ENCODE results near the gene WNK3.
"Not testable (repeated sequence)": the region's sequence is repeated elsewhere in the genome, so short reads cannot be mapped to it uniquely, and the experiment has no call there.

Gene WNK3

DNA sequence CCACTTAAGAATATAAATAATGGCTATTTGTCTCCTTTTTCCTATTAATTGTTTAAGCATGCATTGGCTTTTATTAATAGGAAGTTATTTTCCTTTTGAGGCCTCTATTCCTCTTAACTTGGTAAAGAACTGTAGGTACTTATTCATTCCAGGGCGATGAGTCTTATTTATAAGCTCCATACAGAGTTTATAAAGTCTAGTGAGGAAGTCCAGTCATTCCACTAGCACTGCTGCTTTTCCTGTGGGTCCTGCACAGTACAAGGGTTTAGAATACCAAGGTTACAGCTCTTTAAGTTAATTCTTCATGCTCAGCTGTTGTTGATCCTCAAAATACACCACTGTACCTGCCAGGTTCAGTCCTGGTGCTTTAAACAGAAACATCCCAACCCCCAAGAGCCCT lies 28.5 kb upstream of the WNK3 start:
- no peaks in the 10 kb centered on the region for H4K20me1 ChIP-seq (ENCODE audit: insufficient read depth, low read length)

DNA sequence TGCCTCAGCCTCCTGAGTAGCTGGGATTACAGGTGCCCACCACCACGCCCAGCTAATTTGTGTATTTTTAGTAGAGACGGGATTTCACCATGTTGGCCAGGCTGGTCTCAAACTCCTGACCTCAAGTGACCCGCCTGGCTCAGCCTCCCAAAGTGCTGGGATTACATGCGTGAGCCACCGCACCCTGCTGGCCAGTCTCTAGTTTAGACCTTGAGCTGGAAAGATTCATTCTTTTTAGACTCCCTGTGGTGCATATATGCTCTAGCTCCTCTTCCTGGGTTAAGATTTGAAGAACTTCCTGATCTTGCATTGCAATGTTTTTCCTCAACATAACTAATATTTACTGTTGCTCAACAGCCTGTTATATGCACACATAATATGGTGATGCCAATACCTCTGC lies 26.8 kb upstream of the WNK3 start:
- not testable (repeated sequence) for H3K9me2 ChIP-seq (replicated peaks; ENCODE audit: insufficient read depth, low read length); H3K27me3 ChIP-seq (replicated peaks; ENCODE audit: insufficient read depth, low read length); H2AFZ ChIP-seq (ENCODE audit: low read length); H3K27ac ChIP-seq (ENCODE audit: low read length); H3K79me2 ChIP-seq (ENCODE audit: low read length); H3F3A ChIP-seq (ENCODE audit: insufficient read depth, low read length); H3K4me1 ChIP-seq (ENCODE audit: low read length); DNase-seq; H4K20me1 ChIP-seq (ENCODE audit: insufficient read depth, low read length); H3K9ac ChIP-seq (ENCODE audit: low read length); H3K4me3 ChIP-seq (ENCODE audit: low read length); H3K36me3 ChIP-seq (replicated peaks; ENCODE audit: insufficient read depth, low read length); H3K9me3 ChIP-seq (replicated peaks; ENCODE audit: insufficient read depth, low read length); H3K4me2 ChIP-seq (ENCODE audit: low read depth, low read length)

More for the DNA sequence above, 28.5 kb upstream of the WNK3 start:
- H3F3A ChIP-seq (ENCODE audit: insufficient read depth, low read length), result no peaks in the 10 kb centered on the region
- DNase-seq, result no peak
- H3K79me2 ChIP-seq (ENCODE audit: low read length), result no peaks in the 10 kb centered on the region
- no peaks in the 10 kb centered on the region for H3K9me2 ChIP-seq (replicated peaks; ENCODE audit: insufficient read depth, low read length)
- no peaks in the 10 kb centered on the region for H3K36me3 ChIP-seq (replicated peaks; ENCODE audit: insufficient read depth, low read length)
- no peak overlapping the region for H2AFZ ChIP-seq (ENCODE audit: low read length)
- no peak overlapping the region for H3K27ac ChIP-seq (ENCODE audit: low read length)
- H3K4me3 ChIP-seq (ENCODE audit: low read length), result no peak overlapping the region
- H3K4me2 ChIP-seq (ENCODE audit: low read depth, low read length), result no peak overlapping the region
- H3K9me3 ChIP-seq (replicated peaks; ENCODE audit: insufficient read depth, low read length), result no peaks in the 10 kb centered on the region
- TF ChIP-seq, protein P1, sequence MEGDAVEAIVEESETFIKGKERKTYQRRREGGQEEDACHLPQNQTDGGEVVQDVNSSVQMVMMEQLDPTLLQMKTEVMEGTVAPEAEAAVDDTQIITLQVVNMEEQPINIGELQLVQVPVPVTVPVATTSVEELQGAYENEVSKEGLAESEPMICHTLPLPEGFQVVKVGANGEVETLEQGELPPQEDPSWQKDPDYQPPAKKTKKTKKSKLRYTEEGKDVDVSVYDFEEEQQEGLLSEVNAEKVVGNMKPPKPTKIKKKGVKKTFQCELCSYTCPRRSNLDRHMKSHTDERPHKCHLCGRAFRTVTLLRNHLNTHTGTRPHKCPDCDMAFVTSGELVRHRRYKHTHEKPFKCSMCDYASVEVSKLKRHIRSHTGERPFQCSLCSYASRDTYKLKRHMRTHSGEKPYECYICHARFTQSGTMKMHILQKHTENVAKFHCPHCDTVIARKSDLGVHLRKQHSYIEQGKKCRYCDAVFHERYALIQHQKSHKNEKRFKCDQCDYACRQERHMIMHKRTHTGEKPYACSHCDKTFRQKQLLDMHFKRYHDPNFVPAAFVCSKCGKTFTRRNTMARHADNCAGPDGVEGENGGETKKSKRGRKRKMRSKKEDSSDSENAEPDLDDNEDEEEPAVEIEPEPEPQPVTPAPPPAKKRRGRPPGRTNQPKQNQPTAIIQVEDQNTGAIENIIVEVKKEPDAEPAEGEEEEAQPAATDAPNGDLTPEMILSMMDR (IDR thresholded peaks at IDR 0.05; ENCODE audit: low read length), result no peak
- TF ChIP-seq EZH2phosphoT487 (IDR thresholded peaks at IDR 0.05; ENCODE audit: low read length) (no peak), EZH2 (optimal IDR thresholded peaks at IDR 0.05; ENCODE audit: low read depth, low read length) (no peak)
- H3K27me3 ChIP-seq (replicated peaks; ENCODE audit: insufficient read depth, low read length), result no peaks in the 10 kb centered on the region
- H3K9ac ChIP-seq (ENCODE audit: low read length), result no peak overlapping the region
- H3K4me1 ChIP-seq (ENCODE audit: low read length), result no peaks in the 10 kb centered on the region

DNA sequence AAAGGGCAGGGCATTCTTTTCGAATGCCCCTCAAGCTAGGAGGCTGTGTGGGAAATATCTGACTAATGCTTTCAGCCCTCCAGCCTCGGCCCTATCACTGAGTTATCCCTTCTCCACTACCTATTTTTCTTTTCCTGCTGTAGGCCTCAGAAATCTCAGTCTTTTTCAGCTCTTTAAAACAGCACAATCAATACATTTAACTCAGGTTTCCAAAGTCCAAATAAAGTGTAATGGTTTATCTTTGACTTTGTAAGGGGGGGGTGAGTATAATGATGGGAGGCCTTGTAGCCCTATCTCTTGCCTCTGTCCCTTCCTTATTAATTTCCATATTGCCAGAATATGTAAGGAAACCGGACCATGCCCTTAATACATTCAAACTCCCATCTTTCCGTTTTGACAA lies 1.6 kb upstream of the WNK3 start:
- Histone ChIP-seq H3K27ac (ENCODE audit: low read length) (no peak overlapping the region), H3K9ac (ENCODE audit: low read length) (no peak overlapping the region), H3K36me3 (replicated peaks; ENCODE audit: insufficient read depth, low read length) (no peaks in the 10 kb centered on the region), H3F3A (ENCODE audit: insufficient read depth, low read length) (no peaks in the 10 kb centered on the region), H2AFZ (ENCODE audit: low read length) (no peak overlapping the region), H3K27me3 (replicated peaks; ENCODE audit: insufficient read depth, low read length) (no peaks in the 10 kb centered on the region), H3K4me1 (ENCODE audit: low read length) (no peaks in the 10 kb centered on the region), H3K9me3 (replicated peaks; ENCODE audit: insufficient read depth, low read length) (no peaks in the 10 kb centered on the region), H3K4me2 (ENCODE audit: low read depth, low read length) (no peak overlapping the region), H3K4me3 (ENCODE audit: low read length) (no peak overlapping the region), H4K20me1 (ENCODE audit: insufficient read depth, low read length) (no peaks in the 10 kb centered on the region), H3K79me2 (ENCODE audit: low read length) (no peaks in the 10 kb centered on the region), H3K9me2 (replicated peaks; ENCODE audit: insufficient read depth, low read length) (no peaks in the 10 kb centered on the region)
- TF ChIP-seq EZH2 (optimal IDR thresholded peaks at IDR 0.05; ENCODE audit: low read depth, low read length), result no peak
- TF ChIP-seq, protein P1 (IDR thresholded peaks at IDR 0.05; ENCODE audit: low read length), result no peak
- TF ChIP-seq EZH2phosphoT487 (IDR thresholded peaks at IDR 0.05; ENCODE audit: low read length), result no peak
- DNase-seq, result no peak

DNA sequence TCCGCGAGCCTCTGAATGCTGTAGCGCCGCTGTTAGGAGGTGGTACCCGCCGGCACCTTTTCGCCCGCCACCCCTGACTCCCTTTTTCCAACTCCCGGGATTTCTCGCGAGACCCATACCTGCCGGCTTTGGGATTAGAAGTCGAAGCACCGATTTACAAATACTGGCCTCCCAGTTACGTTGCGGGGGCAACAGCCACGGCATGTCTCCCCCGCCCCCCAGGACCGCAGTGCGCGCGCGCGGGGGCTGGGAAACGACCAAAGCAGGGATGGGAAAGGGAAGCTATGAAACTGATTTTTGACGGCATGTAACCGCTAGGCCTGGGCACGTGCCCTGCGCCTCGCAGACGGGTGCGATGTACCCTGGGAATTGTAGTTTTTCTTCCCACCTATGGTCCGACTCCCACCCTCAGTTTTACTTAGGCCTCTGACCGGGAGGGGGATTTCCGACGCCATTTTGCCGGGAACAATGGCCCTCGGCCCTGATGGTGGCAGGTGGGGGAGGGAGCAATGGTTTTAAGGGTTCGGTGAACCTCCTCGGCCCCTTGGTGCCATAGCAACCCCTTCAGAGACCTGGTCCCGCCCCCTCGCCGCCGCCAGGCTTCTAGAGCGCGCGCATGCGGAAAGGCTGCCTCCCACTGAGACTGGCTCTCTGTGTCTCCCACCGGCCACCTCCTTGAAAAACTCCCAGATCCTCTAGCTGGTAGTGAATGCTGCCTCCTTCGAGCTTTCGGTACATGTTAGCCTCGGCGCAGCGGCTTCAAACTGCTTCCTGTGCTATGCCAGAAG lies 772 bp upstream of the WNK3 start:
- Histone ChIP-seq H3K27ac (ENCODE audit: low read length) (no peak overlapping the region), H3K4me2 (ENCODE audit: low read depth, low read length) (no peak overlapping the region), H4K20me1 (ENCODE audit: insufficient read depth, low read length) (no peaks in the 10 kb centered on the region)

More for the DNA sequence above, 772 bp upstream of the WNK3 start:
- Histone ChIP-seq H3K4me1 (ENCODE audit: low read length) (no peaks in the 10 kb centered on the region), H3K4me3 (ENCODE audit: low read length) (no peak overlapping the region), H3K9me3 (replicated peaks; ENCODE audit: insufficient read depth, low read length) (no peaks in the 10 kb centered on the region), H3F3A (ENCODE audit: insufficient read depth, low read length) (no peaks in the 10 kb centered on the region), H3K9me2 (replicated peaks; ENCODE audit: insufficient read depth, low read length) (no peaks in the 10 kb centered on the region), H3K79me2 (ENCODE audit: low read length) (no peaks in the 10 kb centered on the region), H3K27me3 (replicated peaks; ENCODE audit: insufficient read depth, low read length) (no peaks in the 10 kb centered on the region), H2AFZ (ENCODE audit: low read length) (no peak overlapping the region), H3K9ac (ENCODE audit: low read length) (no peak overlapping the region), H3K36me3 (replicated peaks; ENCODE audit: insufficient read depth, low read length) (no peaks in the 10 kb centered on the region)
- DNase-seq, result no peak
- TF ChIP-seq EZH2phosphoT487 (IDR thresholded peaks at IDR 0.05; ENCODE audit: low read length) (no peak), EZH2 (optimal IDR thresholded peaks at IDR 0.05; ENCODE audit: low read depth, low read length) (no peak)
- TF ChIP-seq, protein P1 (IDR thresholded peaks at IDR 0.05; ENCODE audit: low read length), result no peak

All from MM.1S (cell line).